HEK293 (cell line): ENCODE data around the gene PCBP4.

Experiments used
- CTCF ChIA-PET: fragments of 350-600 bp; formaldehyde crosslinking; extraction: SDS; loops from one replicate; lab custom pipeline; 2021; ENCODE audit warnings: antibody characterized with exemption; lab: Yijun Ruan, JAX
- POLR2A ChIA-PET: fragments of 300-600 bp; formaldehyde crosslinking; extraction: SDS; loops from one replicate; lab custom pipeline; 2020; ENCODE audit warnings: antibody characterized with exemption, inconsistent platforms; lab: Yijun Ruan, JAX
- H3K27ac ChIP-seq: fragments of 200-500 bp; sonication (Bioruptor generic); 2 replicates; pipeline ENCODE4 v1.5.1; 2014; ENCODE audit warnings: low read depth, low read length, control low read depth, inconsistent platforms; ENCODE audit errors: extremely low read depth
- H3K36me3 ChIP-seq, 2 experiments: fragments of 200-500 bp in 1 of 2; sonication (Bioruptor generic) in 1 of 2; 1 replicate in 1 of 2; 2 replicates in 1 of 2; pipeline ENCODE4 v1.5.1; 2014 to 2017; ENCODE audit warnings: inconsistent platforms in 2 of 2, low read length in 2 of 2; ENCODE audit not compliant: control insufficient read depth in 2 of 2, insufficient read depth in 1 of 2
- H3K4me1 ChIP-seq: fragments of 200-500 bp; sonication (Bioruptor generic); 2 replicates; pipeline ENCODE4 v1.5.1; 2014; ENCODE audit warnings: mild to moderate bottlenecking, low read length, inconsistent platforms; ENCODE audit not compliant: control insufficient read depth, insufficient read depth
- H3K4me3 ChIP-seq: 2 replicates; pipeline ENCODE4 v1.5.1; 2011; ENCODE audit warnings: low read depth, mild to moderate bottlenecking, control low read depth, low read length, moderate library complexity
- H3K9me3 ChIP-seq: fragments of 200-500 bp; sonication (Bioruptor generic); 2 replicates; pipeline ENCODE4 v1.5.1; 2014; ENCODE audit warnings: low read depth, low read length, inconsistent platforms; ENCODE audit not compliant: control insufficient read depth, insufficient read depth
- BCL6B ChIP-seq: fragments of 450-650 bp; formaldehyde crosslinking; IDR thresholded peaks from 2 replicates; pipeline ENCODE4 v1.5.1; 2017; ENCODE audit warnings: missing biosample characterization, missing genetic modification characterization
- GLI4 ChIP-seq: fragments of 450-650 bp; formaldehyde crosslinking; IDR thresholded peaks from 2 replicates; pipeline ENCODE4 v1.5.1; 2016; ENCODE audit warnings: missing biosample characterization, missing genetic modification characterization
- KLF10 ChIP-seq: fragments of 450-650 bp; IDR thresholded peaks from 2 replicates; pipeline ENCODE4 v1.5.1; 2018; ENCODE audit warnings: missing biosample characterization, mild to moderate bottlenecking, missing genetic modification characterization
- KLF16 ChIP-seq: fragments of 450-650 bp; formaldehyde crosslinking; IDR thresholded peaks from 2 replicates; pipeline ENCODE4 v1.5.1; 2017; ENCODE audit warnings: missing biosample characterization, missing genetic modification characterization
- MYNN ChIP-seq: fragments of 450-650 bp; formaldehyde crosslinking; IDR thresholded peaks from 2 replicates; pipeline ENCODE4 v1.5.1; 2016; ENCODE audit warnings: missing biosample characterization, missing genetic modification characterization, borderline replicate concordance
- MZF1 ChIP-seq: fragments of 450-650 bp; formaldehyde crosslinking; IDR thresholded peaks from 2 replicates; pipeline ENCODE4 v1.5.1; 2017; ENCODE audit warnings: missing biosample characterization, missing genetic modification characterization, borderline replicate concordance
- OVOL3 ChIP-seq: fragments of 450-650 bp; formaldehyde crosslinking; IDR thresholded peaks from 2 replicates; pipeline ENCODE4 v1.5.1; 2016; ENCODE audit warnings: missing biosample characterization, missing genetic modification characterization
- PRDM1 ChIP-seq: fragments of 450-650 bp; formaldehyde crosslinking; IDR thresholded peaks from 2 replicates; pipeline ENCODE4; 2016; ENCODE audit warnings: missing biosample characterization, missing genetic modification characterization
- TRIM28 ChIP-seq: IDR thresholded peaks from 2 replicates; pipeline ENCODE4 v1.6.1; 2011; ENCODE audit warnings: low read length, control low read depth, borderline replicate concordance
- ZBTB17 ChIP-seq: fragments of 450-650 bp; formaldehyde crosslinking; IDR thresholded peaks from 2 replicates; pipeline ENCODE4 v1.5.1; 2016; ENCODE audit warnings: missing biosample characterization, missing genetic modification characterization
- ZFP3 ChIP-seq: fragments of 450-650 bp; formaldehyde crosslinking; IDR thresholded peaks from 2 replicates; pipeline ENCODE4 v1.5.1; 2016; ENCODE audit warnings: low read depth, missing biosample characterization, missing genetic modification characterization
- ZNF112 ChIP-seq: fragments of 450-650 bp; formaldehyde crosslinking; IDR thresholded peaks from 2 replicates; pipeline ENCODE4 v1.5.0; 2017; ENCODE audit warnings: missing biosample characterization, missing genetic modification characterization
- ZNF184 ChIP-seq: fragments of 450-650 bp; IDR thresholded peaks from 2 replicates; pipeline ENCODE4 v1.5.1; 2018; ENCODE audit warnings: missing biosample characterization, mild to moderate bottlenecking, missing genetic modification characterization
- ZNF221 ChIP-seq: fragments of 450-650 bp; formaldehyde crosslinking; IDR thresholded peaks from 2 replicates; pipeline ENCODE4 v1.5.1; 2017; ENCODE audit warnings: missing biosample characterization, missing genetic modification characterization, borderline replicate concordance
- ZNF223 ChIP-seq: fragments of 450-650 bp; formaldehyde crosslinking; IDR thresholded peaks from 2 replicates; pipeline ENCODE4 v1.5.1; 2016; ENCODE audit warnings: missing biosample characterization, missing genetic modification characterization
- ZNF292 ChIP-seq: fragments of 450-650 bp; formaldehyde crosslinking; IDR thresholded peaks from 2 replicates; pipeline ENCODE4 v1.5.1; 2016; ENCODE audit warnings: low read depth, missing biosample characterization, missing genetic modification characterization, borderline replicate concordance
- ZNF366 ChIP-seq: fragments of 450-650 bp; formaldehyde crosslinking; conservative IDR thresholded peaks from 2 replicates; pipeline ENCODE4 v1.5.1; 2016; ENCODE audit warnings: missing biosample characterization, missing genetic modification characterization
- ZNF394 ChIP-seq: fragments of 450-650 bp; formaldehyde crosslinking; IDR thresholded peaks from 2 replicates; pipeline ENCODE4 v1.5.1; 2016; ENCODE audit warnings: missing biosample characterization, missing genetic modification characterization, mild to moderate bottlenecking, moderate library complexity, borderline replicate concordance
- ZNF510 ChIP-seq: fragments of 450-650 bp; formaldehyde crosslinking; IDR thresholded peaks from 2 replicates; pipeline ENCODE4 v1.5.1; 2018; ENCODE audit warnings: mild to moderate bottlenecking, missing genetic modification characterization, missing biosample characterization; ENCODE audit not compliant: insufficient replicate concordance
- ZNF623 ChIP-seq: fragments of 450-650 bp; formaldehyde crosslinking; IDR thresholded peaks from 2 replicates; pipeline ENCODE4 v1.5.1; 2016; ENCODE audit warnings: missing biosample characterization, missing genetic modification characterization
- TF ChIP-seq, protein P1 (sequence below): fragments of 450-650 bp; IDR thresholded peaks from 2 replicates; pipeline ENCODE4 v1.5.1; 2018; ENCODE audit warnings: missing biosample characterization, missing genetic modification characterization
- TF ChIP-seq, protein P2 (sequence below): fragments of 450-650 bp; formaldehyde crosslinking; IDR thresholded peaks from 2 replicates; pipeline ENCODE4 v1.5.1; 2016; ENCODE audit warnings: missing biosample characterization, missing genetic modification characterization, borderline replicate concordance
- TF ChIP-seq, protein P3 (sequence below): fragments of 450-650 bp; formaldehyde crosslinking; IDR thresholded peaks from 2 replicates; pipeline ENCODE4 v1.5.1; 2016; ENCODE audit warnings: missing biosample characterization, missing genetic modification characterization, borderline replicate concordance

Gene PCBP4

GRCh38 chr3:52014613-52015012 is 47.4 kb upstream of the PCBP4 start (continued):
- TF ChIP-seq BCL6B (no peak), ZNF366 (tag by site-specific recombination) (no peak), ZNF623 (tag by site-specific recombination) (no peak), GLI4 (tag by site-specific recombination) (no peak), PRDM1 (no peak), ZNF112 (tag by site-specific recombination) (no peak)

GRCh38 chr3:52013802-52014598 is 46.7 kb upstream of the PCBP4 start:
- Histone ChIP-seq H3K36me3 (no peaks in the 10 kb centered on the region), H3K27ac (no peak overlapping the region), H3K4me1 (no peaks in the 10 kb centered on the region), H3K4me3 (no peak overlapping the region), H3K9me3 (no peaks in the 10 kb centered on the region)
- CTCF ChIA-PET, result interaction anchor here (0.6 to 3.1 kb wide), 7 partner anchors 10 to 325 kb away, joined by 3 to 14 read pairs (median 4); no protein-coding TSS in a partner anchor
- POLR2A ChIA-PET, result interaction anchor here (2.4 kb wide), 1 partner anchor 39 kb away, joined by 8 read pairs; no protein-coding TSS in a partner anchor
- TF ChIP-seq ZNF184 (tag by site-specific recombination), result no peak
- TF ChIP-seq ZFP3, result no peak
- no peak for TF ChIP-seq MZF1 (tag by site-specific recombination)
- TF ChIP-seq ZNF510 (tag by site-specific recombination), result no peak
- TF ChIP-seq ZNF223 (tag by site-specific recombination), result no peak
- no peak for TF ChIP-seq ZNF221 (tag by site-specific recombination)

GRCh38 chr3:52012699-52013098 is 45.4 kb upstream of the PCBP4 start:
- Histone ChIP-seq H3K4me3 (no peak overlapping the region), H3K9me3 (no peaks in the 10 kb centered on the region), H3K27ac (no peak overlapping the region), H3K36me3 (no peaks in the 10 kb centered on the region), H3K4me1 (no peaks in the 10 kb centered on the region)
- ChIA-PET POLR2A (interaction anchor here (2.4 kb wide), 1 partner anchor 41 kb away, joined by 8 read pairs; no protein-coding TSS in a partner anchor), CTCF (interaction anchor here (3.1 kb wide), 1 partner anchor 10 kb away, joined by 14 read pairs; no protein-coding TSS in a partner anchor)
- TF ChIP-seq MZF1 (tag by site-specific recombination), result no peak
- TF ChIP-seq KLF16 (tag by site-specific recombination), result no peak
- TF ChIP-seq, protein P1, sequence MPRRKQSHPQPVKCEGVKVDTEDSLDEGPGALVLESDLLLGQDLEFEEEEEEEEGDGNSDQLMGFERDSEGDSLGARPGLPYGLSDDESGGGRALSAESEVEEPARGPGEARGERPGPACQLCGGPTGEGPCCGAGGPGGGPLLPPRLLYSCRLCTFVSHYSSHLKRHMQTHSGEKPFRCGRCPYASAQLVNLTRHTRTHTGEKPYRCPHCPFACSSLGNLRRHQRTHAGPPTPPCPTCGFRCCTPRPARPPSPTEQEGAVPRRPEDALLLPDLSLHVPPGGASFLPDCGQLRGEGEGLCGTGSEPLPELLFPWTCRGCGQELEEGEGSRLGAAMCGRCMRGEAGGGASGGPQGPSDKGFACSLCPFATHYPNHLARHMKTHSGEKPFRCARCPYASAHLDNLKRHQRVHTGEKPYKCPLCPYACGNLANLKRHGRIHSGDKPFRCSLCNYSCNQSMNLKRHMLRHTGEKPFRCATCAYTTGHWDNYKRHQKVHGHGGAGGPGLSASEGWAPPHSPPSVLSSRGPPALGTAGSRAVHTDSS (tag by site-specific recombination), result no peak
- no peak for TF ChIP-seq ZBTB17
- TF ChIP-seq ZNF394 (tag by site-specific recombination), result no peak
- TF ChIP-seq OVOL3 (tag by site-specific recombination), result no peak
- TF ChIP-seq, protein P2, sequence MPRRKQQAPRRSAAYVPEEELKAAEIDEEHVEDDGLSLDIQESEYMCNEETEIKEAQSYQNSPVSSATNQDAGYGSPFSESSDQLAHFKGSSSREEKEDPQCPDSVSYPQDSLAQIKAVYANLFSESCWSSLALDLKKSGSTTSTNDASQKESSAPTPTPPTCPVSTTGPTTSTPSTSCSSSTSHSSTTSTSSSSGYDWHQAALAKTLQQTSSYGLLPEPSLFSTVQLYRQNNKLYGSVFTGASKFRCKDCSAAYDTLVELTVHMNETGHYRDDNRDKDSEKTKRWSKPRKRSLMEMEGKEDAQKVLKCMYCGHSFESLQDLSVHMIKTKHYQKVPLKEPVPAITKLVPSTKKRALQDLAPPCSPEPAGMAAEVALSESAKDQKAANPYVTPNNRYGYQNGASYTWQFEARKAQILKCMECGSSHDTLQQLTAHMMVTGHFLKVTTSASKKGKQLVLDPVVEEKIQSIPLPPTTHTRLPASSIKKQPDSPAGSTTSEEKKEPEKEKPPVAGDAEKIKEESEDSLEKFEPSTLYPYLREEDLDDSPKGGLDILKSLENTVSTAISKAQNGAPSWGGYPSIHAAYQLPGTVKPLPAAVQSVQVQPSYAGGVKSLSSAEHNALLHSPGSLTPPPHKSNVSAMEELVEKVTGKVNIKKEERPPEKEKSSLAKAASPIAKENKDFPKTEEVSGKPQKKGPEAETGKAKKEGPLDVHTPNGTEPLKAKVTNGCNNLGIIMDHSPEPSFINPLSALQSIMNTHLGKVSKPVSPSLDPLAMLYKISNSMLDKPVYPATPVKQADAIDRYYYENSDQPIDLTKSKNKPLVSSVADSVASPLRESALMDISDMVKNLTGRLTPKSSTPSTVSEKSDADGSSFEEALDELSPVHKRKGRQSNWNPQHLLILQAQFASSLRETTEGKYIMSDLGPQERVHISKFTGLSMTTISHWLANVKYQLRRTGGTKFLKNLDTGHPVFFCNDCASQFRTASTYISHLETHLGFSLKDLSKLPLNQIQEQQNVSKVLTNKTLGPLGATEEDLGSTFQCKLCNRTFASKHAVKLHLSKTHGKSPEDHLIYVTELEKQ (tag by site-specific recombination), result no peak
- TF ChIP-seq KLF10 (tag by site-specific recombination), result no peak
- TF ChIP-seq, protein P3, sequence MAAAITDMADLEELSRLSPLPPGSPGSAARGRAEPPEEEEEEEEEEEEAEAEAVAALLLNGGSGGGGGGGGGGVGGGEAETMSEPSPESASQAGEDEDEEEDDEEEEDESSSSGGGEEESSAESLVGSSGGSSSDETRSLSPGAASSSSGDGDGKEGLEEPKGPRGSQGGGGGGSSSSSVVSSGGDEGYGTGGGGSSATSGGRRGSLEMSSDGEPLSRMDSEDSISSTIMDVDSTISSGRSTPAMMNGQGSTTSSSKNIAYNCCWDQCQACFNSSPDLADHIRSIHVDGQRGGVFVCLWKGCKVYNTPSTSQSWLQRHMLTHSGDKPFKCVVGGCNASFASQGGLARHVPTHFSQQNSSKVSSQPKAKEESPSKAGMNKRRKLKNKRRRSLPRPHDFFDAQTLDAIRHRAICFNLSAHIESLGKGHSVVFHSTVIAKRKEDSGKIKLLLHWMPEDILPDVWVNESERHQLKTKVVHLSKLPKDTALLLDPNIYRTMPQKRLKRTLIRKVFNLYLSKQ, result no peak
- no peak for TF ChIP-seq TRIM28
- no peak for TF ChIP-seq ZNF292 (tag by site-specific recombination)
- no peak for TF ChIP-seq MYNN
